ENCODE measurements around the gene HEY2. TPM values are rescaled to one million over a fixed set of nuclear protein-coding genes. Genes with fewer than 3 reads are reported as not detected.
"Not testable (repeated sequence)": the region's sequence is repeated elsewhere in the genome, so short reads cannot be mapped to it uniquely, and the experiment has no call there.

The HEY2 gene
- total RNA-seq, 1 donor from 2014 or later = 1.6 TPM

DNA sequence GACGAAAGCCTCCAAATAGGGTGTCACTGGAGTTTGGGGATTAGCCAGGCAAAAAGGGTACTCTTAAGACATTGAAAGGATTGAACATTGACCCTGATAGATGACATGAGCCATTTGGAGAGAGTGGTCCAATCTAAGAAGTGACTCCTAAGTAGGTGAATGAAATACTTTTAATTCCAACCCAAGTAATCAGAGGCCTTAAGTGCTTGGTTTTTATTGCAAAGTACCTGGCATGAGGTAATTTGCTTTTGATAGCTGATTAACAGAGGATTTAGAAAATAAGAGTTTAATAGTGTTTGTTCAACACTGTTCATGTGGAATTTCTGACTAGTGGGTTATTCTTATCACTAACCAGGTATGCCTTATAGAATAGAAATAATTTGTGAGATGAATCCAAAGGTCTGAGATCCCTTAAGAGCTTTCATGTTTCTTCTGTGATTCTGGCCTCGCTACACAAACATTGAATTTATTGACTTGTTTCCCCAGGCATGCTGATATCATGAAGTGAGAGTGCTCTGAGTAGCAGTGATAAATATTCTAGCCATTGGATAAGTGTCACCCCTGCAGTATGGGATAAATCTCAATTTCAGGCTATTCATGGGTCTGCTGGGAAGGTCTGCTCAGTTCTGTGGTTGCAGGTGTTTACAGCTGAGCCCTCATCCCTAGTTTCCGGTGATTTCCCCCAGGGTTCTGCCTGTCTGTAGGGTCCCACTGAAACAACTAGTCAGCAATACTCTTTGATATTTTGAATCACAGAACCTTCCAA is 47.9 kb downstream of the HEY2 start:
- ATAC-seq = no peak

DNA sequence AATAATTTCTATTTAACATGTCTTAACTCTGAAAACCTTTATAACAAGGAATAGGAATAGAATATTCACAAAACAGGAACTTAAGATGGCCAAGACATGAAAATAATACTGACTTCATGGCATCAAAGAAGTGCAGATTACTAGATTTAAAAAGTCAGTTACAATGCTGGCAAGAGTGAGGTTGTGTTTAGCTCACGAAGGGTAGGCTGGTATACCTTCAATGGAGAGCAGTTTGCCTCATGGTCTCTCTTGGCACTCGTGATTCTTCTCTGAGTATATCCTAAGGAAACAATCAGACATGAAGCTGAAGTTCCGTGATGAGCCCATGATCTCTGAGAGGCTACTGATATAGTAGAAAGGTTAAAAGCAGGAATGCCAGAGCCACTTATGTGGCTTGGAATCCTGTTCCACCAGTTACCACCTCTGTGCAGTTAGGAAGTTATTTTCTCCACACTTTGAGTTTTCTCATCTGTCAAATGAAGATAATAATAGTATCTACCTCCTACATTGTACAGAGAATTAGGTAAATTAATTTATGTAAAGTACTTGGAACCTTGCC is 48.5 kb downstream of the HEY2 start:
- no peak for ATAC-seq

DNA sequence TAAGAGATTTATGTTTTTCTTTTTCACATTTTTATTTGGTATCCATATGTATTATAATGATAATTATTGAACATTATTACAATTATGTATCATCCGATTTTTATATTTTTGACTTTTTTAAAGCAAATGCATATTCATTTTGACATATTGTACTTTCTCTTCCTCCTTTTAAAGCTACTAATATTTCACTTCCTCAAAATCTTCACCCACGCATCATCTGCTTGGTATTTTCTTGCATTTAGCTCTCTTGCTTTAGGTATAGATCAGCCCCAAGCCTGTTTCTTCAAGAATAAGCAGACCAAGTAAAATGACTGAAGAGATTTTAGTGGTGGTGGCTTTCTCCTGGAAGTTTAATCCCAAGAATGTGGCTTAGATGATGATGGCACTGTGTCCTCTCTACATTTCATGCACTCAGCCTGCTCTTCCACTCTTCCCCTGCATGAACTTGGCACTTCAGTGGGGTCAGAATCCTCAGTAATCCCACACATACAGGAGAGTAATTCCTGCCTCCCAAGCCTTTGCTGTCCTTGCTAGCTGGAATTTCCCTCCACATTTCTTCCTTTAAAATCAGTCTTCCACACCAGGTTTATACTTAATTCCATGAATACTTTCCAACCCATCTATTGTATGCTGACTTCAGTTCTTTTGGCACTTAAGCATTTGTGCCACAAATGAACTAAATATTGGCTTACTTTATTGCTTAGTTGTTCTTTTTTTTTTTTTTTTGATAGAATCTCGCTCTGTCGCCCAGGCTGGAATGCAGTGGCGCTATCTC is 49.5 kb downstream of the HEY2 start:
- ATAC-seq = peak; percentile 43

DNA sequence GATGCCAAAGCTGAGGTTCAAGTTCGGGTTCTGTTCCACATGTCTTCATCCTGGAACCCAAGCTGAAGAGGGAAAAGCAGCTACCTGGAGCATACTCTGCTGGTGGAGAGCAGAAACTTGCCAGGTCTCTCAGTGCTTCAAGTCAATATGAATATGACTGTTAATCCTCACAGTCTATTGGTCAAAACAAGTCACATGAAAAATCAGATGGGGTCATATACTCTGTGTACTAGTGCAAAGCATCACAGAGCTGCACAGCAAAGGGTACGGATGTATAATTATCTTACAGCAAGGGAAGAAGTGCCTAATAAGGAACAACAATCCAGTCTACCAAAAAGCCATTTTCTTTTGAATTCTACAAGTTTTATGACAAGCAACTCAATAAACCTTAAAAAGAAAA is 53.0 kb downstream of the HEY2 start:
- ATAC-seq = no peak

DNA sequence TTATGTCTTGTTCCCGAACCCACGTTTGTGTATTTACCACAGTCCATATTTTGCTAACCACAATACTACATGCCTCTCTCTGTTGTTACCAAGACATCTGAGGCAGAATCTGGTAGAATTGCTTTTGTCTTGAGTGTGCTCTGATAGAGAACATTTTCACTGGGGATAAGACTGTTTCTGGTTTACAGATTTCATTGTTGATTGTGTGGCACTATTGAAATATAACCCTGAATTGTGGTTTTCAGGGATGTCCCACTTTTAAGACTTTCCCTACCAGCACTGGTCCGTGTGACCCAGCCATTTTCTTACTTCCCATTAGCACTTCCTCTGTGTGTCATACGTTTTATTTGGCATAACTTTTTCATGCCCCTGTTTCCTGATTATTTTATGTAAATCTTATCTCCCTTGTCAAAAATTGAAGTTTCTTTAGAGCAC is 53.5 kb downstream of the HEY2 start:
- no peak for ATAC-seq

DNA sequence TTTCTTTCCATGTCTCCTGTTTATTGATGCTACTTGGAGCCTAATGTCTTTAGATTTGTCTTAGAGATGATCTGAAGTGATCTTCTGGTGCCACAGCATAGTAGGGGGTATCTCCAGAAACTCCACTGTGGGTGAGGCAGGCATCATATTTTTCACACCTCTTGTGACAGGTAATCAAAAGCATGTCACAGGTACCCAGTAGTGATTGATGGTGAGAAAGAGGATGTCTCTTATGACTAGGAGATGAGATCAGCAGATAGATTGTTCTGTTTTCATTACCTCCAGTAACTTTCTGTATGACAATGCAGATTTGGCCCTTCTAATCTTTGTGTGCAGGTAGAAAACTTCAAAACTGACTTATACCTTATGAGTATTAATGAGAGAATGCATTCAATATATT is 54.8 kb downstream of the HEY2 start:
- ATAC-seq = no peak

DNA sequence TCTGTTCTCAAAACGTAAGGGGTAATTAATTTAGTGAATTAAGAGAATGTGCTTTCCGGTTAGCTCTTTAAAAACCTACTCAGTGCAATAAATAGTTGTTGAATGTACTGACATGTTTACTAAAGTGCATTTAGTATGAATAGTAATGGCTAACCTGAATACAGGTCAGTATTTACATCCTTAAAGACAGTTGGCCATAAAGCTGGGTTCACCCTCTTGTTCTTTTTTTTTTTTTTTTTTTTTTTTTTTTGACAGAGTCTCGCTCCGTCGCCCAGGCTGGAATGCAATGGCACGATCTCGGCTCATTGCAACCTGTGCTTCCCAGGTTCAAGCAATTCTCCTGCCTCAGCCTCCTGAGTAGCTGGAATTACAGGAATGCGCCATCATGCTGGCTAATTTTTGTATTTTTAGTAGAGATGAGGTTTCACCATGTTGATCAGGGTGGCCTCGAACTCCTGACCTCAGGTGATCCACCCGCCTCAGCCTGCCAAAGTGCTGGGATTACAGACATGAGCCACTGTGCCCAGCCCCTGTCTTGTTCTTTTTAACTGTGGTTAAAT is 55.5 kb downstream of the HEY2 start:
- not testable (repeated sequence) for ATAC-seq

DNA sequence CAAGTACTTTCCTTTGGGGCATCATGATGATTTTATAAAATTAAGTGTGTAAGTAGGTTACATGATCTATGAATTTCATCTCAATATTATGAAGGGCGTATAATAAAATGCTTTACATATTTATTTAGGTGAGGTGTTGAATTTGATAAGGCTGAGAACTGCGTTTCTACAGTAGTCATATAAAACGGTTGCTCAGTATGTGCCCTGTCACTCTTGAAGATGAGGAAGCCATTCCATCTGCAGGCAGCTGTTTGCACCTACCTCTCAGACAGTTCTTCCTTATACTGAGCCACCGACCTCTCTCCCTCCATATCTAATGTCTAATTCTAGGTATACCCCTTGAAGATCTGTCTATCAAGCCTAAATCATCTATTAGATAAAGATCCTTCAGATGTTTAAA is 57.4 kb downstream of the HEY2 start:
- no peak for ATAC-seq

DNA sequence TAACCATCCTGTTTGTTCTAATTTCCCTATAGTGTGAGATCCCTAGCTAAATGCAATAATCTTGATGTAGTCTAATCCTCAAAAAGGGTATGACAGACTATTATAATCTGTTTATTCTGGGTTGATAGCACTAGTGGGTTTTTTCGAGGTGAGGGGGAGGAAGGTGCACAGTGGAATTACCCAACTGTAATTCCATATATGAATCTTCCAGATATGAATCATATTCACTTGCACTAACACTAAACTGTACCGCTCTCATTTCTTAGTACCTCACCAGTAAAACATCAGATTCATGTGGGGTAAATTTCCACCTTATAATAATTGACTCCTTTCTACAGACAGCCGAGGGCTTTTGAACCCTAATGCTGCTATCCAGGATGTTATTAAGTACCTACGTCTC is 57.9 kb downstream of the HEY2 start:
- ATAC-seq = no peak

DNA sequence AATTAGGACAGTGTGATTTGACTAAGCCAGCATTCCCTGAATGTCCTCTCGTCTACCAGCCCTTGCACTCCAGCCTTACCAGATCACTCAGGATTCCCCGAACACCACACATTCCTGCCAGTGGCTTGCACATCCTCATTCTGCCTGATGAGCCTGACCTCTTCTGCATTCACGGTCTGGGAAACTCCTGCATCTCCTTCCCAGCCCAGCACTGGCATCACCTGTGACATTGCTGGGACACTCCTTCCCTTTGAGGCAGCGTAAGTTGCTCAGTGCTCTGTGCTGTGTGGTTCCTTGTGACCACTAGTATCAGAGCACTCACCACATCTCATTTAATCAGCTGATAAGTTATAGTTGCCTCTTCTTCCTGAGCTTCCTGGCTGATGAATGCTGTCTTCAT is 58.6 kb downstream of the HEY2 start:
- ATAC-seq = no peak

DNA sequence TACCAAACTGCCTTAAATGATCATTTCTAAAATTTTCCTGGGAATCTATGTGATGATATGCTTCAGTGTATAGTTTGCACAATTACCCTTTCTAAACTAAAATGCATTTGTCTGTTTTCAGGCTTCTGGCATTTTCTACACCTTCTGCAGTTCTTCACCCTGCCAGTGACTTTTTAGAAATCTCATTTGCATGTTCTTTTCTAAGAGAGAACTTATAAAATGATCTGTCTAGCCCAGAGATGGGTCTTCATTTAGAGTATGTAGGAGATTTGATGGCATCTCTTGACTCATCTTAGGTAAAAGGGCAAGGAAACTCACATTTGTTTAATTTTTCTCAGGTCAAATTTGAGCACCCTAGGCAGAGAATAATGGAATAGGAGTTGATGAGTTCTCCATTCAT is 59.2 kb downstream of the HEY2 start:
- no peak for ATAC-seq

DNA sequence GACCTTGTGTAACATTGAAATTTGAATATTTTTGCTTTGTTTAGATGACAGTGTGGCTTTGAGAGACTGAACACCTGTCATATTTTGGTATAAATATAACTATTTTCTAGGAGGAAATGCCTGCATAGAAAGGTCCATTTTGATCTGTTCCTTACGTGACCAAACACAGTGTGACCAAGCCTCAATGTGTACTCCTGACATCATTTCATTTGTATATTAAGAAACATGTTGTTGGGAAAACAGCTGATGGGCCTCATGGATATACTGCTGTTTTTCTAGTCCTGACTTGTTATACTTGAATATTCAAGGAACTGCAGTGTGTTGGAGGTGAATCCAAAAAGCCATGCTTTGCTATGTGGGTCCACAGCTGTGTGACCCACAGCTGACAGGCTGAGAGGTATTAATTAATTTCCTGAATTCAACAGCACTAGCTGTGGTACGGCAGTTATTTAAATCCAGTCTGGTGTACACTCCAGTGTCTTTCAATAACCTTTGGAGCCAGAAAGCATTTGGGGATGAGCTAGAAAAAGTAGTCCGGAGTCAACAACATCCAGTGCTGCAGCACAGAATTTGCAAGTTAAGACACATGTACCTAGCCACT is 60.2 kb downstream of the HEY2 start:
- ATAC-seq = no peak

DNA sequence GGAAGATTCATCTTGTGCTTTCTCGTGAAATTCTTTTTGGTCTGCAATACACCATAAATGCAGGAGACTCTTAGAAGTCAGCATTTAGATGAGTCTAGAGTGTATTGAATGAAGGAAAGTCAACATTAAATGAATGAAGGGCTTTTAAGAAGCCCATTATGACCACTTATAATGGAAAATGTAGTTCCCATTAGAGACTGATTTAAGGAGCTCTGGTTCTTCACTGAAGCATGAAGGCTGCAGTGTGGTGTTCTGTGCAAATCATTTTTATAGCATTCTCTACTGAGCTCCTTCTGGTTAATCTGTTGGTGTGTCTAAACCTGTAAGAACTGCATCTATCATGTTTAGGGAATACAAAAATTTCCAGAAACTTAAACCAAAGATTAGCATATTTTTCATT is 61.0 kb downstream of the HEY2 start:
- no peak for ATAC-seq

Other genes starting within 250 kb of the HEY2 start
- 59.8 TPM for gene NCOA7, start 41.3 kb downstream of the HEY2 start, total RNA-seq
- gene HINT3, start 207.1 kb downstream of the HEY2 start, total RNA-seq = 11.3 TPM
- 11.0 TPM for gene TRMT11, start 236.9 kb downstream of the HEY2 start, total RNA-seq

Data from esophagus mucosa (tissue), 1 donor.